Retinal pigment epithelial cell (primary cell): ENCODE measurements around the gene CCDC192.
A peak's percentile ranks its signal among the peaks of the same experiment; 100 is the strongest.

Experiments
- DNase-seq: peaks from one replicate; pipeline ENCODE4 v3.0.0-alpha.2; 2010; ENCODE audit warnings: low read depth
- H3K4me3 ChIP-seq: 2 replicates; pipeline ENCODE4 v1.5.1; 2011; ENCODE audit warnings: mild to moderate bottlenecking, low read length, control low read depth, moderate library complexity
- TF ChIP-seq, protein P1 (sequence below): conservative IDR thresholded peaks from 2 replicates; pipeline ENCODE4 v1.5.1; 2011; ENCODE audit warnings: low read depth, low read length, control low read depth, inconsistent platforms

Gene CCDC192

DNA sequence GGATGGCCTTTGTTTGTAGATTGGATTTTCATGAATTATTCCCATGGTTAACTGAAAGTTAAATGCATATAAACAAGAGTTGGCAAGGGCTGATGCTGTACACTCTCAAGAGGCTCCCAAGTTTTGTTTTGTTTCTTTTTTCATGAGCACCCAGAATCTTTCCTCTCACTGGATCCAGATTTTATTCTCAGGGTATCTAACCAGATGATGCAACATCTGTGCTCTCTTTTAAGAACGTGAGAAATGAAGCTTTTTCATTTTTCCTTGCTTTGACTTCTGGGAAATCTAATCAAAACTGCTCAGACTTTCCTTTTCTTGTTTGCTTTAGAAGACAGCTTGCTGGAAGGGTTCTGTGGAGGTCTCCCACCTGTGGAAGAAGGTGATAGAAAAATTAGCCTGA lies 237.7 kb downstream of the CCDC192 start:
- TF ChIP-seq, protein P1, sequence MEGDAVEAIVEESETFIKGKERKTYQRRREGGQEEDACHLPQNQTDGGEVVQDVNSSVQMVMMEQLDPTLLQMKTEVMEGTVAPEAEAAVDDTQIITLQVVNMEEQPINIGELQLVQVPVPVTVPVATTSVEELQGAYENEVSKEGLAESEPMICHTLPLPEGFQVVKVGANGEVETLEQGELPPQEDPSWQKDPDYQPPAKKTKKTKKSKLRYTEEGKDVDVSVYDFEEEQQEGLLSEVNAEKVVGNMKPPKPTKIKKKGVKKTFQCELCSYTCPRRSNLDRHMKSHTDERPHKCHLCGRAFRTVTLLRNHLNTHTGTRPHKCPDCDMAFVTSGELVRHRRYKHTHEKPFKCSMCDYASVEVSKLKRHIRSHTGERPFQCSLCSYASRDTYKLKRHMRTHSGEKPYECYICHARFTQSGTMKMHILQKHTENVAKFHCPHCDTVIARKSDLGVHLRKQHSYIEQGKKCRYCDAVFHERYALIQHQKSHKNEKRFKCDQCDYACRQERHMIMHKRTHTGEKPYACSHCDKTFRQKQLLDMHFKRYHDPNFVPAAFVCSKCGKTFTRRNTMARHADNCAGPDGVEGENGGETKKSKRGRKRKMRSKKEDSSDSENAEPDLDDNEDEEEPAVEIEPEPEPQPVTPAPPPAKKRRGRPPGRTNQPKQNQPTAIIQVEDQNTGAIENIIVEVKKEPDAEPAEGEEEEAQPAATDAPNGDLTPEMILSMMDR, result no peak
- no peak for DNase-seq
- H3K4me3 ChIP-seq, result no peak overlapping the region

DNA sequence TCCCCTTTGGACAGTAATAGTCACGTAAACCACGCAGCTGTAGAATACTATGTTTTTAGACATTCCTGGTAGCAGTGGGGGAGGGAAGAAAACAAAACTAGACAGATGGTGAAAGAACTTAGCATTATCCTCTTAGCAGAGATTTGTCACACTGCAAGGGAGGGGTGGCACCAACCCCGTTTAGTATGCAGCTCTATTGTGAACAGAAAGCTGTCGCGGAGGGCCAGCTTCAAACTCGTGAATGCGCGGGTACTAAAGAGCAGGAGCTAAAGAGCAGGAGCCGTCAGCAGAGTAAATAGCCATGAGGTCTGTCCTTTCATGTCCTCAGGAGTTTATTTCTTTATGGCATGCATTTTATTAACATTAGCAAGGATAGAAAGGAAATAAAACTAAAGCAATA lies 238.5 kb downstream of the CCDC192 start:
- TF ChIP-seq, protein P1, result no peak
- peak overlapping the region; percentile 20 for H3K4me3 ChIP-seq
- DNase-seq, result no peak

DNA sequence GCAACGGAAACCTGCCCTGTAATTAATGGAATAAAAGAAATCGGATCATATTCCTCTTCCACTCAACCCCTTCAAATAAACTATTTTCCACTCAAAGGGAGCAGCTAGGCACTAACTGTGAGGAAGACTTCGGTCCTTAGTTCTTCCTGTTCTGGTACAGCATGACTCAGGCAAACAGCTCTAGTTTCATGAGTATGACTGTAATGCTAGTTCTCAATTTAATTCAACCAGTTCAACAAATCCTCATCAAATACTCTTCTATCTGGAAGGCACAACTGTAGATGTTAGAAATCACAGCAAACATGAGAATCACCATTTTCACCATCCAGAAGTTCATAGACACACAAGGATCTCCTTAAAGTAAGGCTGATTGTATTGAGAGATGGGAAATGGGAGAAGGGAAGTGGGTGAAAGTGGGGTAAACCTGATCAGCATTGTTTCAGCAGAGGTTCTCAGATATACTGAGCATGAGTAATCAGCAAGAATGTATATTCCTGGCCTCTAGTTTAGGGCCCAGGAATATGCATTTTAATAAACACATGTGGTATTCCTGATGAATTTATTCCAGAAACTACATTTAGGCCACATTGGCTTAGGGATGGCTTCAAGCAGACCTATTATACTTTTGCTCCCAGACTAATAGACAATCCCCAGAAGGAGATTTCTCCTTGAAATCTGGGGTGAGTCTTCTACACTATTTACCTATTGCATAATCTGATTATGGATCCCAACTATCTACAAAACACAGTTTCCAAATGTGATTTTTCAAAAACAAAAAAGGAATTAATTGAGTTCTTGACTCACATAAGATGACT lies 239.3 kb downstream of the CCDC192 start:
- no peak overlapping the region for H3K4me3 ChIP-seq
- TF ChIP-seq, protein P1, result no peak
- DNase-seq, result no peak

DNA sequence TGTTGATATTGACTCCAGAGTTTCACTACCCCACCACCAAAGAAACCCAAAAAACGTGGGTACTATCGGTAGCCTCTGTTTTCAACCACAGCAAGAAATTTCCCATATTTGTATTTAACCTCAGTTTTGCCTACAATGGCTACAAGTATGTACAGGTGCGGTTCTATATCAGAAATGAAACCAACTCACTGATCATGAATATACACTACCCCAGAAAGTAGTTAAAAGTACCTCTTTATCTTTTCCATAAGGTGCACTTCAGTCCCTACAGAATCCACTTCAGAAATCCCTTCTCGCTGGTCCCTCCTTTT lies 239.8 kb downstream of the CCDC192 start:
- DNase-seq, result no peak
- no peak overlapping the region for H3K4me3 ChIP-seq
- TF ChIP-seq, protein P1, result no peak

DNA sequence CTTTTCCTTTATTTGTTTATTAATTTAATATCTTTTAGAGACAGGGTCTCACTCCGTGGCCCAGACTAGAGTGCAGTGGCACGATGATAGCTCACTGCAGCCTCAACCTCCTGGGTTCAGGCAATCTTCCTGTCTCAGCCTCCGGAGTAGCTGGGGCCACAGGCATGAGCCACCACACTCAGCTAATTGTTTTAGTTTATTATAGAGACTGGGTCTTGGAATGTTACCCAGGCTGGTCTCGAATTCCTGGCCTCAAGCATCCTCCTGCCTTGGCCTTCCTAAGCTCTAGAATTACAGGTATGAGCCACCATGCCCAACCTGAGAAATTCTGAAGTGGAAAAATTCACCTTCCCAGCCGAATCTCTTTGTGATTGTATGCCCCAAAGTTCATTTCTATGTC lies 240.9 kb downstream of the CCDC192 start:
- no peak for DNase-seq

DNA sequence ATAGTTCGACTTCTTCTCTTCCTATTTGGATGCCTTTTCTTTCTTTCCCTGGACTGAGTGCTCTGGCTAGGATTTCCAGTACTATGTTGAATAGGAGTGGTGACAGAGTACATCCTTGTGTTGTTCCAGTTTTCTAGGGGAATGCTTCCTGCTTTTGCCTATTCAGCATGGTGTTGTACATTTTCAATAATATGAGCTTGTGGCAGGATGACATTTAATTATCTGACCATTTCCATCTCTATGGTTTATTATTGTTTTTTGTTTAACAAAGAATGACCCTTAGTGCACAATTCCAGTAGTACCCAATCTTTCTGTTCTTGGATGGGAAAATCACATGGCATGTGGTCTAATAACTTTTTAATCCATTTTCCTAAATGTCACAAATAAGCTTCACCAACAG lies 244.8 kb downstream of the CCDC192 start:
- no peak overlapping the region for H3K4me3 ChIP-seq
- TF ChIP-seq, protein P1, result no peak
- no peak for DNase-seq

More for the DNA sequence above, 240.9 kb downstream of the CCDC192 start:
- H3K4me3 ChIP-seq, result no peak overlapping the region
- TF ChIP-seq, protein P1, result no peak

DNA sequence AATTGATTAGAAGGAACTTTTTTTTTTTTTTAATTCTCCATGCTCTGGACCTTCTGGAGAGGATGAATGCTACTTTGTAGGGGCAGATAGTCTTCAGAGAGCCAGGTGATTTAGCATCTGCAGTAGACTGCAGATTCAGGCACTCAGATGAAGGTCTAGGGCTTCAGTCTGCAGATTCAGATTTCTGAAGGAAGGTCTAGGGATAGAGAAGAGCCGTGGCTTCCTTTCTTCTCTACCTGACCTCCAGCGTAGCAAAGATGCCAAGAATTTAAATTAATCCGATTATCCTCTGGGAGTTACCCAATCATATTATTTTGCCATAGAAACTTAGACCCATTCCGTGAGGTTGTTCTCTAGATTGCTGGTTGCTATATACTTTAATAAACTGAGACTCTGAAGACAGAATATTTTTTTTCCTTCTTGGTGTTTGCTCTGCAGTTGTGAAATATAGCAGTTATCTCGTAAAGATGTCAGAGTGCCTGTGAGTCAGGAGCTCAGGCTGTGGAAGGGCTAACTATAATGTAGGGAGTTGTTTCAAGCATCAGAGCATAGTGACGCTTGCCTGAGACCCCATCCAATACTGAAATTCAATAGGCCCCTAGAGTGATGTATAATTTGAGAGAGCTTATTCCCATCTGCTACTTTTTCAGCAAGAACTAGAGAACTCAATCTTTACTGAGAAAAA lies 247.7 kb downstream of the CCDC192 start:
- H3K4me3 ChIP-seq, result no peak overlapping the region
- TF ChIP-seq, protein P1, result no peak
- no peak for DNase-seq
